Measurements from ENCODE around the gene CRYZ. TPM values are rescaled to one million over a fixed set of nuclear protein-coding genes. Genes with fewer than 3 reads are reported as not detected.

CRYZ gene
- 10 to 100 TPM; 22.3 to 32.6 (median 27.7) TPM for total RNA-seq

- DNase-seq, result peak; percentile 45
- WGBS, 2 donors, result 0 to 3% methylated on average over 3 to 29 of the region's 30 CpGs
Observed at GRCh38 chr1:74732960-74733603, at the start of gene CRYZ, which contains the start of gene TYW3. Gene CRYZ (minus strand): TSS chr1:74733050. CDS start chr1:74724821, 8,229 bp downstream. Gene TYW3 (plus strand): TSS chr1:74733152. CDS start chr1:74733245, 93 bp downstream.

GRCh38 chr1:74780594-74780993 is 47.7 kb upstream of the CRYZ start:
- Histone ChIP-seq H3K4me3 (no peak overlapping the region), H3K36me3 (no peaks in the 10 kb centered on the region), H3K27ac (no peak overlapping the region), H3K4me1 (no peaks in the 10 kb centered on the region), H3K9me3 (no peaks in the 10 kb centered on the region), H3K27me3 (peaks cover 0 to 15% (median 0%) of the 10 kb centered on the region in 4 donors)
- no peak for DNase-seq
- WGBS, 2 donors, result 37% methylated on average over 2 of the region's 2 CpGs
- TF ChIP-seq POLR2A (IDR thresholded peaks at IDR 0.05) (no peak), CTCF (IDR thresholded peaks at IDR 0.05) (no peak)
- intact Hi-C loops (cut with DNase I), result no loop called here

More at GRCh38 chr1:74732960-74733603, at the start of gene CRYZ, which contains the start of gene TYW3:
- Histone ChIP-seq H3K9me3 (no peaks in the 10 kb centered on the region), H3K4me1 (peaks cover 20 to 51% (median 21%) of the 10 kb centered on the region in 3 donors), H3K27ac (peak within 1 kb of the TSS; percentile 82 to 93 (median 86)), H3K4me3 (peak within 1 kb of the TSS; percentile 60 to 85 (median 66)), H3K27me3 (no peaks in the 10 kb centered on the region), H3K36me3 (peaks cover 0 to 31% (median 0%) of the 10 kb centered on the region in 3 donors)
- intact Hi-C loops (cut with DNase I), result no loop called here
- TF ChIP-seq CTCF (IDR thresholded peaks at IDR 0.05), result peak in 2 of 6 experiments; percentile 16 to 26
- no peak for TF ChIP-seq POLR2A (IDR thresholded peaks at IDR 0.05)

- H3K36me3 ChIP-seq, result no peaks in the 10 kb centered on the region
- intact Hi-C loops (cut with DNase I), result no loop called here
- no peaks in the 10 kb centered on the region for H3K9me3 ChIP-seq
- H3K4me3 ChIP-seq, result no peak overlapping the region
- no peaks in the 10 kb centered on the region for H3K4me1 ChIP-seq
- TF ChIP-seq POLR2A (IDR thresholded peaks at IDR 0.05), result no peak
- TF ChIP-seq CTCF (IDR thresholded peaks at IDR 0.05), result no peak
- no peak overlapping the region for H3K27ac ChIP-seq
- DNase-seq, result no peak
- peaks cover 0 to 15% (median 0%) of the 10 kb centered on the region in 4 donors for H3K27me3 ChIP-seq
Observed at GRCh38 chr1:74779750-74780149, 46.9 kb upstream of the CRYZ start.

- Histone ChIP-seq H3K36me3 (no peaks in the 10 kb centered on the region), H3K9me3 (no peaks in the 10 kb centered on the region), H3K27ac (no peak overlapping the region), H3K4me3 (no peak overlapping the region), H3K27me3 (peaks cover 0 to 17% (median 0%) of the 10 kb centered on the region in 4 donors), H3K4me1 (no peaks in the 10 kb centered on the region)
- intact Hi-C loops (cut with DNase I), result no loop called here
- no peak for TF ChIP-seq CTCF (IDR thresholded peaks at IDR 0.05)
- TF ChIP-seq POLR2A (IDR thresholded peaks at IDR 0.05), result no peak
- DNase-seq, result no peak
- WGBS, 2 donors, result 90 to 100% methylated on average over 1 of the region's 1 CpG
Observed at GRCh38 chr1:74777525-74777924, 44.7 kb upstream of the CRYZ start.

GRCh38 chr1:74775735-74776134 is 42.9 kb upstream of the CRYZ start:
- DNase-seq, result no peak
- Histone ChIP-seq H3K4me3 (no peak overlapping the region), H3K9me3 (no peaks in the 10 kb centered on the region), H3K36me3 (no peaks in the 10 kb centered on the region), H3K27ac (no peak overlapping the region), H3K4me1 (no peaks in the 10 kb centered on the region), H3K27me3 (peaks cover 0 to 14% (median 0%) of the 10 kb centered on the region in 4 donors)
- 78 to 88% methylated on average over 2 of the region's 2 CpGs for WGBS, 2 donors
- TF ChIP-seq POLR2A (IDR thresholded peaks at IDR 0.05), result no peak
- TF ChIP-seq CTCF (IDR thresholded peaks at IDR 0.05), result no peak
- intact Hi-C loops (cut with DNase I), result no loop called here
